Neural crest cell (in vitro differentiated cells): ENCODE measurements around the gene GABBR1. TPM values are rescaled to one million over a fixed set of nuclear protein-coding genes. Genes with fewer than 3 reads are reported as not detected.

Experiments used
- DNase-seq: peaks from one replicate; pipeline ENCODE4 v3.0.0; 2021; ENCODE audit warnings: low read depth, mixed read lengths, low spot score
- H3K27ac Mint-ChIP-seq: one replicate; pipeline ENCODE4 v1.8.0; 2021; ENCODE audit warnings: mild to moderate bottlenecking, mixed read lengths; ENCODE audit not compliant: unreplicated experiment
- H3K27me3 Mint-ChIP-seq: 2 replicates; pipeline ENCODE4 v1.8.0; 2021; ENCODE audit warnings: low read depth, mild to moderate bottlenecking, mixed read lengths
- H3K36me3 Mint-ChIP-seq: 2 replicates; pipeline ENCODE4 v1.8.0; 2021; ENCODE audit warnings: low read depth, mild to moderate bottlenecking, mixed read lengths
- H3K4me1 Mint-ChIP-seq: 2 replicates; pipeline ENCODE4 v1.8.0; 2021; ENCODE audit warnings: mixed read lengths
- H3K4me3 Mint-ChIP-seq: one replicate; pipeline ENCODE4 v1.8.0; 2021; ENCODE audit warnings: mild to moderate bottlenecking, mixed read lengths
- H3K9me3 Mint-ChIP-seq: 2 replicates; pipeline ENCODE4 v1.8.0; 2021; ENCODE audit warnings: mixed read lengths
- CTCF ChIP-seq: fragments of 200-600 bp; sonication (generic); conservative IDR thresholded peaks from 2 replicates; pipeline ENCODE4 v1.5.0; 2021; ENCODE audit warnings: antibody characterized with exemption, mild to moderate bottlenecking
- total RNA-seq: library from RNA; stranded (reverse); gene quantifications from 2 replicates; pipeline ENCODE4 v1.2.1, GENCODE V29; 2021

The GABBR1 gene
- total RNA-seq, 1 donor from 2014 or later, result 79.7 TPM

- H3K9me3 Mint-ChIP-seq, result no peaks in the 10 kb centered on the region
- H3K36me3 Mint-ChIP-seq, result no peaks in the 10 kb centered on the region
- peaks cover 6% of the 10 kb centered on the region for H3K4me1 Mint-ChIP-seq
- H3K27ac Mint-ChIP-seq, result no peak overlapping the region
- H3K27me3 Mint-ChIP-seq, result peaks cover 93% of the 10 kb centered on the region
- no peak overlapping the region for H3K4me3 Mint-ChIP-seq
- no peak for TF ChIP-seq CTCF
- no peak for DNase-seq
These were observed 78.2 kb downstream of the GABBR1 start for GRCh38 chr6:29554764-29555163.

- peaks cover 6% of the 10 kb centered on the region for H3K4me1 Mint-ChIP-seq
- H3K27me3 Mint-ChIP-seq, result peaks cover 99% of the 10 kb centered on the region
- H3K36me3 Mint-ChIP-seq, result no peaks in the 10 kb centered on the region
- peak; percentile 28 for TF ChIP-seq CTCF
- H3K4me3 Mint-ChIP-seq, result peak overlapping the region; percentile 54
- no peak overlapping the region for H3K27ac Mint-ChIP-seq
- DNase-seq, result peak; percentile 57
- no peaks in the 10 kb centered on the region for H3K9me3 Mint-ChIP-seq
These were observed 79.5 kb downstream of the GABBR1 start for GRCh38 chr6:29553268-29554057.

GRCh38 chr6:29552512-29553051 lies 80.4 kb downstream of the GABBR1 start:
- no peak for DNase-seq
- peaks cover 99% of the 10 kb centered on the region for H3K27me3 Mint-ChIP-seq
- TF ChIP-seq CTCF, result no peak
- no peaks in the 10 kb centered on the region for H3K36me3 Mint-ChIP-seq
- no peaks in the 10 kb centered on the region for H3K9me3 Mint-ChIP-seq
- H3K4me3 Mint-ChIP-seq, result no peak overlapping the region
- H3K27ac Mint-ChIP-seq, result no peak overlapping the region
- H3K4me1 Mint-ChIP-seq, result peaks cover 6% of the 10 kb centered on the region

- Mint-ChIP-seq H3K36me3 (no peaks in the 10 kb centered on the region), H3K9me3 (no peaks in the 10 kb centered on the region), H3K27ac (no peak overlapping the region), H3K27me3 (peaks cover 60% of the 10 kb centered on the region), H3K4me3 (no peak overlapping the region), H3K4me1 (no peaks in the 10 kb centered on the region)
- TF ChIP-seq CTCF, result no peak
- no peak for DNase-seq
These were observed 85.4 kb downstream of the GABBR1 start for GRCh38 chr6:29547573-29547972.

- no peaks in the 10 kb centered on the region for H3K4me1 Mint-ChIP-seq
- no peak overlapping the region for H3K4me3 Mint-ChIP-seq
- H3K27ac Mint-ChIP-seq, result no peak overlapping the region
- no peaks in the 10 kb centered on the region for H3K36me3 Mint-ChIP-seq
- H3K9me3 Mint-ChIP-seq, result no peaks in the 10 kb centered on the region
- no peak for TF ChIP-seq CTCF
- no peak for DNase-seq
- peaks cover 9% of the 10 kb centered on the region for H3K27me3 Mint-ChIP-seq
These were observed 95.1 kb downstream of the GABBR1 start for GRCh38 chr6:29537714-29538403.
